ENCODE results near the gene DBT. TPM values are rescaled to one million over a fixed set of nuclear protein-coding genes. Genes with fewer than 3 reads are reported as not detected.

Gene DBT
- total RNA-seq, 4 donors from 2014 or later, result 1.8 to 7.6 (median 4.9) TPM

DNA sequence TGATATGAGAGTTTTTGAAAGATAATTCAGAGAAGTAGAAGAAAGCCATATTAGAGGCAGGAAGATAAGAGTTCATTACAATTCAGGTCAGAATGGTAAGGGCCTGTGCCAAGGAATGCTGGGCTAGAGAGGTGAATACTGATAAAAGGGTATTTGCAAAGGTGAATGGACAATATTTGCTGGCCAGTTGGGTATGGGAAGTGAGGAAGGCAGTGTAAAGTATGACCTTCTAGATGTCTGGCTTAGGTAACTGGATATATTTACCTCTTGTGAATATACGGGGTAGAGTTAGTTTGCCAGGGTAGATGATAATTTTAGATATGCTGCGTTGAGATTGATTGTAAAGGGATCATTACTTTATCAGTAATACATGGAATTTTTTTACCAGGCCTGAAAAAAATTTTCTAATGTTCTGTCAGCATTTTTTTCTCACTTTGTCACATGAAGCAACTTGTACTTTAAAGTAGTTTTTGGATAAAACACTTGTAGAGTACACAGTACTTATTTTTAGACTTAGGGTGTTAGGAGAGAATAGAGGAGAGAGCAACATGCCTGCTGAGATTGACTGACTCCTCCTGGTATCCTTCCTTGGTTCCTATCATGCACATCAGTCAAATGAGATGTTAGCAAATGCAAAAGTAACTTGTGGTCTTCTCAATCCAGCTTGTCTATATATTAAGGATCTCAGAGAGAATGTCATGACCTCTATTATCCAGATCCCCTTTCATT lies 30.5 kb upstream of the DBT start:
- no peak overlapping the region for H3K27ac ChIP-seq
- 83 to 90% methylated on average over 2 of the region's 2 CpGs for WGBS, 2 donors (ENCODE audit: low coverage in 1 of 2)
- H3K4me3 ChIP-seq, result no peak overlapping the region
- in situ Hi-C loops (cut with MboI; ENCODE audit: low pct_ligation_motif_present in 1 of 4, low pct_unique_long_range_greater_than_20kb in 1 of 4, low sequenced_read_pairs in 3 of 4), result loop anchor here in 2 of 4 donors (25.0 kb wide), 1 partner anchor 182 kb away; no protein-coding TSS in a partner anchor
- no peak for TF ChIP-seq POLR2A (IDR thresholded peaks at IDR 0.05)
- no peak for TF ChIP-seq POLR2AphosphoS5 (IDR thresholded peaks at IDR 0.05)
- TF ChIP-seq, protein P1, sequence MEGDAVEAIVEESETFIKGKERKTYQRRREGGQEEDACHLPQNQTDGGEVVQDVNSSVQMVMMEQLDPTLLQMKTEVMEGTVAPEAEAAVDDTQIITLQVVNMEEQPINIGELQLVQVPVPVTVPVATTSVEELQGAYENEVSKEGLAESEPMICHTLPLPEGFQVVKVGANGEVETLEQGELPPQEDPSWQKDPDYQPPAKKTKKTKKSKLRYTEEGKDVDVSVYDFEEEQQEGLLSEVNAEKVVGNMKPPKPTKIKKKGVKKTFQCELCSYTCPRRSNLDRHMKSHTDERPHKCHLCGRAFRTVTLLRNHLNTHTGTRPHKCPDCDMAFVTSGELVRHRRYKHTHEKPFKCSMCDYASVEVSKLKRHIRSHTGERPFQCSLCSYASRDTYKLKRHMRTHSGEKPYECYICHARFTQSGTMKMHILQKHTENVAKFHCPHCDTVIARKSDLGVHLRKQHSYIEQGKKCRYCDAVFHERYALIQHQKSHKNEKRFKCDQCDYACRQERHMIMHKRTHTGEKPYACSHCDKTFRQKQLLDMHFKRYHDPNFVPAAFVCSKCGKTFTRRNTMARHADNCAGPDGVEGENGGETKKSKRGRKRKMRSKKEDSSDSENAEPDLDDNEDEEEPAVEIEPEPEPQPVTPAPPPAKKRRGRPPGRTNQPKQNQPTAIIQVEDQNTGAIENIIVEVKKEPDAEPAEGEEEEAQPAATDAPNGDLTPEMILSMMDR (IDR thresholded peaks at IDR 0.05), result no peak
- TF ChIP-seq EP300 (IDR thresholded peaks at IDR 0.05; ENCODE audit: low read depth), result no peak
- intact Hi-C loops (cut with DNase I; ENCODE audit: low total_unique reads), result loop anchor here (5.0 kb wide), 1 partner anchor 187 kb away; no protein-coding TSS in a partner anchor
- no peaks in the 10 kb centered on the region for H3K4me1 ChIP-seq
- H3K9me3 ChIP-seq, result no peaks in the 10 kb centered on the region
- DNase-seq, result no peak
- peaks cover 0 to 82% (median 33%) of the 10 kb centered on the region in 4 donors for H3K36me3 ChIP-seq
- no peaks in the 10 kb centered on the region for H3K27me3 ChIP-seq

DNA sequence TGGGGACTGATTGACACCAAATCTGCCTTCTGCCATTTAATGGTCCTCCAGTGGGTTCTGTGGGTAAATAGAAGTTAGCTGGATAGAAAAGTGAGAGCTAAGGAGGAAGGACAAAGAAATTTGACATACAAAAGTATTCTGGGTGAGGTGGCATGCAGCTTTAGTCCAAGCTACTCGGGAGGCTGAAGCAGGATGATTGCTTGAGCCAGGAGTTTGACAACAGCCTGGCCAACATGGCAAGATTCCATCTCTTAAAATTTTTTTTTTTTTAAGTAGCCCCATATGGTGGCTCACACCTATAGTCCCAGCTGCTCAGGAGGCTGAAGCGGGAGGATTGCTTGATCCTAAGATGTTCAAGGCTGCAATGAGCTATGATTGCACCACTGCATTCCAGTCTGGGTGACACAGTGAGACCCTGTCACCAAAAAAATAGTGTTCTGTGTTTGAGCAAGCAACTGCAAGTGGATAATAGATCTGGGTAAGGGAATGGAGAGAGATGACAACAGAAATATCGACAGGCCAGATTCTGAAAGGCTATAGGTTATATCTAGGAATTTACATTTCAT lies 29.8 kb upstream of the DBT start:
- TF ChIP-seq, protein P1 (IDR thresholded peaks at IDR 0.05), result no peak
- TF ChIP-seq EP300 (IDR thresholded peaks at IDR 0.05; ENCODE audit: low read depth), result no peak
- TF ChIP-seq POLR2AphosphoS5 (IDR thresholded peaks at IDR 0.05), result no peak
- TF ChIP-seq POLR2A (IDR thresholded peaks at IDR 0.05), result no peak
- 87 to 100% methylated on average over 1 to 3 of the region's 3 CpGs for WGBS, 2 donors (ENCODE audit: low coverage in 1 of 2)
- intact Hi-C loops (cut with DNase I; ENCODE audit: low total_unique reads) (loop anchor here (5.0 kb wide), 1 partner anchor 188 kb away; no protein-coding TSS in a partner anchor), in situ Hi-C loops (cut with MboI; ENCODE audit: low pct_ligation_motif_present in 1 of 4, low pct_unique_long_range_greater_than_20kb in 1 of 4, low sequenced_read_pairs in 3 of 4) (loop anchor here in 2 of 4 donors (25.0 kb wide), 1 partner anchor 183 kb away; no protein-coding TSS in a partner anchor)
- Histone ChIP-seq H3K27ac (no peak overlapping the region), H3K27me3 (no peaks in the 10 kb centered on the region), H3K9me3 (no peaks in the 10 kb centered on the region), H3K36me3 (peaks cover 0 to 81% (median 33%) of the 10 kb centered on the region in 4 donors), H3K4me1 (no peaks in the 10 kb centered on the region), H3K4me3 (no peak overlapping the region)
- DNase-seq, result no peak

DNA sequence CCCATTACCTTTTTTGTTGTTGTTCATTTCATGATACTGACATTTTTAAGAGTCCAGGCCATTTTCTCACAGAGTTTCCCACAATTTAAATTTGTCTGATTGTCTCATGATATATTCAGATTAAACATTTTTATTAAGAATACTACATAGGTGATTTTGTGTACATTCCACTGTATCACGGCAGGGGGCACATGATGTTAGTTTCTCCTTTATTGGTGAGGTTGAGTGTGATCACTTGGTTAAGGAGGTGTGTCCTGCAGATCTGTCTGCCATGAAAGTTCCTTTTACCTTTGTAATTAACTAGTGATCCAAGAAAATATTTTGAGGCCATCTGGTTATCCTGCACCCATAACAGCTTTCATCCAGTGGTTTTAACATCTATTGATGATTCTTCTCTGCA lies 28.2 kb upstream of the DBT start:
- intact Hi-C loops (cut with DNase I; ENCODE audit: low total_unique reads), result loop anchor here (5.0 kb wide), 1 partner anchor 189 kb away; no protein-coding TSS in a partner anchor
- DNase-seq, result no peak
- no peaks in the 10 kb centered on the region for H3K4me1 ChIP-seq
- no peaks in the 10 kb centered on the region for H3K27me3 ChIP-seq
- in situ Hi-C loops (cut with MboI; ENCODE audit: low pct_ligation_motif_present in 1 of 4, low pct_unique_long_range_greater_than_20kb in 1 of 4, low sequenced_read_pairs in 3 of 4), result loop anchor here in 2 of 4 donors (25.0 kb wide), 1 partner anchor 184 kb away; no protein-coding TSS in a partner anchor
- no peak overlapping the region for H3K27ac ChIP-seq
- TF ChIP-seq, protein P1 (IDR thresholded peaks at IDR 0.05), result no peak
- TF ChIP-seq EP300 (IDR thresholded peaks at IDR 0.05; ENCODE audit: low read depth), result no peak
- no peak for TF ChIP-seq POLR2AphosphoS5 (IDR thresholded peaks at IDR 0.05)
- TF ChIP-seq POLR2A (IDR thresholded peaks at IDR 0.05), result no peak
- no peak overlapping the region for H3K4me3 ChIP-seq
- WGBS, 2 donors (ENCODE audit: low coverage in 1 of 2), result 52 to 67% methylated on average over 1 of the region's 1 CpG
- peaks cover 0 to 80% (median 38%) of the 10 kb centered on the region in 4 donors for H3K36me3 ChIP-seq
- H3K9me3 ChIP-seq, result no peaks in the 10 kb centered on the region

DNA sequence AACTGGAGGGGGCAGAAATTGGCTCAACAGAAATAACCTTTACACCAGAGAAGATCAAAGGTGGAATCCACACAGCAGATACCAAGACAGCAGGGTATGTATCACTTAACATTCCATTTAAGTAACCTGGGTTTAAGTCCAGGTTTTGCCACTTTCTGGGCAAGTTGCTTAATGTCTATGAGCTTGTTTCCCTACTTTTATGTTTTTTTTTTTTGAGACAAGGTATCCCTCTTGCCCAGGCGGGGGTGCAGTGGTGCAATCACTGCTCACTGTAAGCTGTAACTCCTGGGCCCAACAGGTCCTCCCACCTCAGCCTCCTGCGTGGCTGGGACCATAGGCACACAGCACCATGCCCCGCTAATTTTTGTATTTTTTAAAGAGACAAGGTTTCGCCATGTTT lies 18.6 kb upstream of the DBT start:
- Histone ChIP-seq H3K4me3 (no peak overlapping the region), H3K9me3 (no peaks in the 10 kb centered on the region), H3K27ac (no peak overlapping the region), H3K36me3 (peaks cover 0 to 47% (median 19%) of the 10 kb centered on the region in 4 donors), H3K27me3 (no peaks in the 10 kb centered on the region), H3K4me1 (peaks cover 7 to 30% (median 17%) of the 10 kb centered on the region in 4 donors)
- in situ Hi-C loops (cut with MboI; ENCODE audit: low pct_ligation_motif_present in 1 of 4, low pct_unique_long_range_greater_than_20kb in 1 of 4, low sequenced_read_pairs in 3 of 4) (no loop called here), intact Hi-C loops (cut with DNase I; ENCODE audit: low total_unique reads) (loop anchor here (5.0 kb wide), 1 partner anchor 136 kb away; the partner anchor contains the start of genes SASS6 and TRMT13)
- TF ChIP-seq POLR2AphosphoS5 (IDR thresholded peaks at IDR 0.05) (no peak), POLR2A (IDR thresholded peaks at IDR 0.05) (no peak), EP300 (IDR thresholded peaks at IDR 0.05; ENCODE audit: low read depth) (no peak)
- TF ChIP-seq, protein P1 (IDR thresholded peaks at IDR 0.05), result no peak
- 95 to 100% methylated on average over 3 to 4 of the region's 4 CpGs for WGBS, 2 donors (ENCODE audit: low coverage in 1 of 2)
- no peak for DNase-seq
